CD4-positive, alpha-beta T cell (primary cell): ENCODE data around the gene IL17REL. TPM values are rescaled to one million over a fixed set of nuclear protein-coding genes. Genes with fewer than 3 reads are reported as not detected.

Experiments used
- ATAC-seq: fragments of 200-7000 bp; cut with Tn5 transposase; one replicate; pipeline ENCODE4 v1.10.0; 2022; ENCODE audit warnings: mild to moderate bottlenecking; ENCODE audit not compliant: poor library complexity
- CTCF ChIA-PET: fragments of 350-600 bp; sonication (Branson Sonifier 250); formaldehyde crosslinking; loops from one replicate; lab custom pipeline; 2021; ENCODE audit warnings: antibody characterized with exemption, inconsistent platforms; lab: Charles Lee
- POLR2A ChIA-PET: fragments of 350-600 bp; sonication (Branson Sonifier 250); formaldehyde crosslinking; loops from one replicate; lab custom pipeline; 2021; ENCODE audit warnings: antibody characterized with exemption, inconsistent platforms; lab: Charles Lee
- DNase-seq, 14 experiments: peaks; one replicate each; pipeline ENCODE4 v3.0.0-alpha.2; 2013 to 2020; ENCODE audit warnings: mixed read lengths in 2 of 14
- H3K27ac ChIP-seq, 2 donors: one replicate each; pipeline versions ENCODE4 v1.5.1 to v1.7.0; 2013; ENCODE audit warnings: low read length in 2 of 2, low read depth in 1 of 2, mild to moderate bottlenecking in 1 of 2
- H3K27me3 ChIP-seq, 2 experiments: 1 replicate in 1 of 2; 2 replicates in 1 of 2; pipeline versions ENCODE4 v1.6.1 to v1.7.0; 2013; ENCODE audit warnings: low read length in 2 of 2, control low read depth in 1 of 2, mild to moderate bottlenecking in 1 of 2, moderate library complexity in 1 of 2; ENCODE audit not compliant: insufficient read depth in 2 of 2, control insufficient read depth in 1 of 2
- H3K36me3 ChIP-seq: one replicate; pipeline ENCODE4 v1.6.1; 2013; ENCODE audit warnings: low read length, control low read depth; ENCODE audit not compliant: insufficient read depth
- H3K4me1 ChIP-seq: one replicate; pipeline ENCODE4 v1.6.1; 2013; ENCODE audit warnings: low read length, control low read depth; ENCODE audit not compliant: insufficient read depth
- H3K4me3 ChIP-seq: one replicate; pipeline ENCODE4 v1.5.1; 2013; ENCODE audit warnings: mild to moderate bottlenecking, low read length, moderate library complexity
- H3K9me3 ChIP-seq, 2 experiments: 1 replicate in 1 of 2; 2 replicates in 1 of 2; pipeline versions ENCODE4 v1.6.1 to v1.7.0; 2013; ENCODE audit warnings: low read length in 2 of 2, mild to moderate bottlenecking in 2 of 2, control low read depth in 1 of 2, moderate library complexity in 1 of 2; ENCODE audit not compliant: control insufficient read depth in 1 of 2, insufficient read depth in 1 of 2
- H3K27ac Mint-ChIP-seq: one replicate; pipeline ENCODE4 v1.8.0; 2020; ENCODE audit warnings: mixed read lengths
- H3K27me3 Mint-ChIP-seq: one replicate; pipeline ENCODE4 v1.8.0; 2021; ENCODE audit warnings: mixed read lengths
- H3K36me3 Mint-ChIP-seq: one replicate; pipeline ENCODE4 v1.8.0; 2021; ENCODE audit warnings: low read depth, mixed read lengths
- H3K4me1 Mint-ChIP-seq: one replicate; pipeline ENCODE4 v1.8.0; 2021; ENCODE audit warnings: low read depth, mixed read lengths
- H3K4me3 Mint-ChIP-seq: one replicate; pipeline ENCODE4 v1.8.0; 2020; ENCODE audit warnings: mild to moderate bottlenecking, mixed read lengths
- H3K9me3 Mint-ChIP-seq: one replicate; pipeline ENCODE4 v1.8.0; 2020; ENCODE audit warnings: mixed read lengths
- CTCF ChIP-seq: fragments of 200-600 bp; IDR thresholded peaks from one replicate; pipeline ENCODE4 v1.8.0; 2022; ENCODE audit warnings: antibody characterized with exemption, mild to moderate bottlenecking
- intact Hi-C, 2 experiments: fragments of 100-400 bp; cut with DNase I in 1 of 2; cut with micrococcal nuclease in 1 of 2; formaldehyde crosslinking; loops; one replicate each; pipeline versions ENCODE4 v1.15.1 to v1.9.0; 2023 to 2025; cut with DNase I, micrococcal nuclease
- total RNA-seq, 174 experiments: library from RNA in 2 of 174; stranded (reverse) in 2 of 174; gene quantifications; one replicate each; pipeline ENCODE4 v1.2.3 and lab custom pipeline; 2021 to 2026

Gene IL17REL
- total RNA-seq, 2 experiments from 2014 or later: not detected

- H3K9me3 Mint-ChIP-seq: no peaks in the 10 kb centered on the region
- no peak for TF ChIP-seq CTCF
- H3K4me1 Mint-ChIP-seq: no peaks in the 10 kb centered on the region
- H3K36me3 Mint-ChIP-seq: no peaks in the 10 kb centered on the region
- Histone ChIP-seq H3K27me3 (no peaks in the 10 kb centered on the region), H3K36me3 (no peaks in the 10 kb centered on the region), H3K4me3 (no peak overlapping the region), H3K9me3 (no peaks in the 10 kb centered on the region), H3K27ac (no peak overlapping the region), H3K4me1 (peaks cover 2% of the 10 kb centered on the region)
- H3K4me3 Mint-ChIP-seq: no peak overlapping the region
- DNase-seq: peak in 1 of 14 experiments; percentile 22
- no peak for ATAC-seq
- ChIA-PET CTCF (no interaction called here), POLR2A (no interaction called here)
- H3K27me3 Mint-ChIP-seq: no peaks in the 10 kb centered on the region
- intact Hi-C loops: no loop called here
- no peak overlapping the region for H3K27ac Mint-ChIP-seq
Observed at GRCh38 chr22:49953027-49953679, 59.4 kb downstream of the IL17REL start.

GRCh38 chr22:49951986-49952896 lies 60.3 kb downstream of the IL17REL start:
- Mint-ChIP-seq H3K4me3 (no peak overlapping the region), H3K9me3 (no peaks in the 10 kb centered on the region), H3K27ac (no peak overlapping the region), H3K27me3 (no peaks in the 10 kb centered on the region), H3K36me3 (no peaks in the 10 kb centered on the region), H3K4me1 (no peaks in the 10 kb centered on the region)
- H3K36me3 ChIP-seq: no peaks in the 10 kb centered on the region
- peaks cover 9% of the 10 kb centered on the region for H3K4me1 ChIP-seq
- H3K27ac ChIP-seq: no peak overlapping the region
- TF ChIP-seq CTCF: no peak
- no peak for DNase-seq
- no peak for ATAC-seq
- no peak overlapping the region for H3K4me3 ChIP-seq
- no peaks in the 10 kb centered on the region for H3K27me3 ChIP-seq
- intact Hi-C loops: no loop called here
- no peaks in the 10 kb centered on the region for H3K9me3 ChIP-seq
- ChIA-PET CTCF (no interaction called here), POLR2A (interaction anchor here (1.1 to 1.7 kb wide), 3 partner anchors 9 to 16 kb away, joined by 8 to 24 read pairs (median 17); partner anchors contain the start of gene PIM3)

- ChIA-PET POLR2A (interaction anchor here (1.1 to 1.7 kb wide), 4 partner anchors 10 to 16 kb away, joined by 4 to 24 read pairs (median 12); partner anchors contain the start of gene PIM3), CTCF (no interaction called here)
- no peak for TF ChIP-seq CTCF
- H3K36me3 ChIP-seq: no peaks in the 10 kb centered on the region
- no peaks in the 10 kb centered on the region for H3K4me1 Mint-ChIP-seq
- H3K9me3 Mint-ChIP-seq: no peaks in the 10 kb centered on the region
- peaks cover 15% of the 10 kb centered on the region for H3K4me1 ChIP-seq
- no peak overlapping the region for H3K27ac Mint-ChIP-seq
- intact Hi-C loops: no loop called here
- H3K36me3 Mint-ChIP-seq: no peaks in the 10 kb centered on the region
- H3K27me3 Mint-ChIP-seq: no peaks in the 10 kb centered on the region
- H3K4me3 ChIP-seq: no peak overlapping the region
- no peak for ATAC-seq
- no peak overlapping the region for H3K4me3 Mint-ChIP-seq
- no peak overlapping the region for H3K27ac ChIP-seq
- H3K27me3 ChIP-seq: no peaks in the 10 kb centered on the region
- H3K9me3 ChIP-seq: no peaks in the 10 kb centered on the region
- no peak for DNase-seq
Observed at GRCh38 chr22:49951678-49951985, 60.9 kb downstream of the IL17REL start.
